ENCODE results near the gene REXO4.

Gene REXO4

GRCh38 chr9:133448487-133448972 lies 30.7 kb upstream of the REXO4 start:
- no peak for FAIRE-seq
- TF ChIP-seq, protein P1, sequence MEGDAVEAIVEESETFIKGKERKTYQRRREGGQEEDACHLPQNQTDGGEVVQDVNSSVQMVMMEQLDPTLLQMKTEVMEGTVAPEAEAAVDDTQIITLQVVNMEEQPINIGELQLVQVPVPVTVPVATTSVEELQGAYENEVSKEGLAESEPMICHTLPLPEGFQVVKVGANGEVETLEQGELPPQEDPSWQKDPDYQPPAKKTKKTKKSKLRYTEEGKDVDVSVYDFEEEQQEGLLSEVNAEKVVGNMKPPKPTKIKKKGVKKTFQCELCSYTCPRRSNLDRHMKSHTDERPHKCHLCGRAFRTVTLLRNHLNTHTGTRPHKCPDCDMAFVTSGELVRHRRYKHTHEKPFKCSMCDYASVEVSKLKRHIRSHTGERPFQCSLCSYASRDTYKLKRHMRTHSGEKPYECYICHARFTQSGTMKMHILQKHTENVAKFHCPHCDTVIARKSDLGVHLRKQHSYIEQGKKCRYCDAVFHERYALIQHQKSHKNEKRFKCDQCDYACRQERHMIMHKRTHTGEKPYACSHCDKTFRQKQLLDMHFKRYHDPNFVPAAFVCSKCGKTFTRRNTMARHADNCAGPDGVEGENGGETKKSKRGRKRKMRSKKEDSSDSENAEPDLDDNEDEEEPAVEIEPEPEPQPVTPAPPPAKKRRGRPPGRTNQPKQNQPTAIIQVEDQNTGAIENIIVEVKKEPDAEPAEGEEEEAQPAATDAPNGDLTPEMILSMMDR (IDR thresholded peaks at IDR 0.05; ENCODE audit: insufficient read depth, missing control alignments) = no peak
- DNase-seq (ENCODE audit: insufficient read length, low spot score) = no peak

DNA sequence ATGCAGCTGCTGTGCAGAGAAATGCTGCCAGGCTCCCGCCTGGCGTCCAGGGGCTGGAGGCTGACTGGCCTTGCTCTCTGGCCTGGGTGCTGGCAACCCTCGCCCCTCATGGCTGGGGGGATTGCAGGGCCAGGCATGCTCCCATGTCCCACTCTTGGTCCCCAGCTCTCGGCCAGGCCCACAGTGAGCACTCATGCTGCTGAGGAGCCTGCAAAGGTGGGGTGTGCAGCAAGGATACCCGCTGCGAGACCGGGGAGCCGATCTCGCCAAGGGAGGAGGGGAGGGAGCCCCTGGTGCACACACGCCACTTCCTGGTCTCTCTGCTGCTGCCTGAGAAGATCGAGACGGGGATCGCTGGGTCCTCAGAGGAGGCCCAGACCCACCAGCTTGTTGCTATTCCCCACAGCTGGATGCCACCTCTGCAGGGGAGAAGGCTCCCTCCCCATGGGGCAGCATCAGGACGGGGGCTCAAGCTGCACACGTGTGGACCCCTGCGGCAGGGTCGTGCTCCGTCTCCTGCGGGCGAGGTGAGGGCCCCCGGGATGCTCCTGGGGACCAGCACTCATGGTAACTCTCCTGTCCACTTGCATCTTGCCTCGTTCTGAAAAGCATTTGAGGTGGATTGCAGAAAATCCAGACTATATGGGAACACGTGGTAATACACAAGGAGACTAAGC lies 27.6 kb upstream of the REXO4 start:
- no peak for DNase-seq (ENCODE audit: insufficient read length, low spot score)
- TF ChIP-seq, protein P1 (IDR thresholded peaks at IDR 0.05; ENCODE audit: insufficient read depth, missing control alignments) = no peak
- FAIRE-seq = no peak

GRCh38 chr9:133443982-133444381 lies 26.2 kb upstream of the REXO4 start:
- DNase-seq (ENCODE audit: insufficient read length, low spot score) (no peak), FAIRE-seq (no peak)
- TF ChIP-seq, protein P1 (IDR thresholded peaks at IDR 0.05; ENCODE audit: insufficient read depth, missing control alignments) = no peak

DNA sequence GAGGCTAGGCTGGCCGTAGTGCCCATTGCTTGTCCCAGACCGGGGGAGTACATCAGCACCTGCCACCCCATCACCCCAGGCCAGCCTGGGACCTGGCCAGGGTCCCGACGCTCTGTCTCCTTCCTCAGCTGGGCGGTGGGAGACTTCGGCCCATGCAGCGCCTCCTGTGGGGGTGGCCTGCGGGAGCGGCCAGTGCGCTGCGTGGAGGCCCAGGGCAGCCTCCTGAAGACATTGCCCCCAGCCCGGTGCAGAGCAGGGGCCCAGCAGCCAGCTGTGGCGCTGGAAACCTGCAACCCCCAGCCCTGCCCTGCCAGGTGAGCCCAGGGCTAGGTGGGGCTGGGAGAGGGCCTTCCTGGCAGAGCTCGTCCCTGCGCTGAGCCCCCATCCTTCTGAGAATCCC lies 25.4 kb upstream of the REXO4 start:
- DNase-seq (ENCODE audit: insufficient read length, low spot score) = no peak
- no peak for FAIRE-seq
- TF ChIP-seq, protein P1 (IDR thresholded peaks at IDR 0.05; ENCODE audit: insufficient read depth, missing control alignments) = no peak

GRCh38 chr9:133441571-133441970 lies 23.8 kb upstream of the REXO4 start:
- TF ChIP-seq, protein P1 (IDR thresholded peaks at IDR 0.05; ENCODE audit: insufficient read depth, missing control alignments) = no peak
- DNase-seq (ENCODE audit: insufficient read length, low spot score) (no peak), FAIRE-seq (no peak)

GRCh38 chr9:133440874-133441273 lies 23.1 kb upstream of the REXO4 start:
- DNase-seq (ENCODE audit: insufficient read length, low spot score) (no peak), FAIRE-seq (no peak)
- TF ChIP-seq, protein P1 (IDR thresholded peaks at IDR 0.05; ENCODE audit: insufficient read depth, missing control alignments) = no peak

- TF ChIP-seq, protein P1 (IDR thresholded peaks at IDR 0.05; ENCODE audit: insufficient read depth, missing control alignments) = no peak
- DNase-seq (ENCODE audit: insufficient read length, low spot score) (no peak), FAIRE-seq (no peak)
These were observed 21.5 kb upstream of the REXO4 start for GRCh38 chr9:133439337-133439736.
